Measurements from ENCODE around the gene LARGE1.

Gene LARGE1

GRCh38 chr22:33687464-33687863, 232.8 kb downstream of the LARGE1 start:
- DNase-seq (ENCODE audit: low read depth), result no peak
- in situ Hi-C loops (cut with HindIII; ENCODE audit: low sequenced_read_pairs), result no loop called here
- no peak for TF ChIP-seq CTCF (IDR thresholded peaks at IDR 0.05; ENCODE audit: low read depth, low read length, missing control alignments)

GRCh38 chr22:33684087-33684486, 236.2 kb downstream of the LARGE1 start:
- in situ Hi-C loops (cut with HindIII; ENCODE audit: low sequenced_read_pairs), result no loop called here
- no peak for TF ChIP-seq CTCF (IDR thresholded peaks at IDR 0.05; ENCODE audit: low read depth, low read length, missing control alignments)
- no peak overlapping the region for H3K4me3 ChIP-seq (ENCODE audit: low read depth, low read length)
- DNase-seq (ENCODE audit: low read depth), result no peak

More at GRCh38 chr22:33687464-33687863, 232.8 kb downstream of the LARGE1 start:
- no peak overlapping the region for H3K4me3 ChIP-seq (ENCODE audit: low read depth, low read length)

GRCh38 chr22:33682927-33683326, 237.3 kb downstream of the LARGE1 start:
- no peak overlapping the region for H3K4me3 ChIP-seq (ENCODE audit: low read depth, low read length)
- TF ChIP-seq CTCF (IDR thresholded peaks at IDR 0.05; ENCODE audit: low read depth, low read length, missing control alignments), result no peak
- in situ Hi-C loops (cut with HindIII; ENCODE audit: low sequenced_read_pairs), result no loop called here
- no peak for DNase-seq (ENCODE audit: low read depth)

GRCh38 chr22:33680632-33681031, 239.6 kb downstream of the LARGE1 start:
- no peak for DNase-seq (ENCODE audit: low read depth)
- no peak overlapping the region for H3K4me3 ChIP-seq (ENCODE audit: low read depth, low read length)
- TF ChIP-seq CTCF (IDR thresholded peaks at IDR 0.05; ENCODE audit: low read depth, low read length, missing control alignments), result no peak
- in situ Hi-C loops (cut with HindIII; ENCODE audit: low sequenced_read_pairs), result no loop called here

GRCh38 chr22:33678523-33678922, 241.8 kb downstream of the LARGE1 start:
- DNase-seq (ENCODE audit: low read depth), result no peak
- no peak for TF ChIP-seq CTCF (IDR thresholded peaks at IDR 0.05; ENCODE audit: low read depth, low read length, missing control alignments)
- in situ Hi-C loops (cut with HindIII; ENCODE audit: low sequenced_read_pairs), result no loop called here
- H3K4me3 ChIP-seq (ENCODE audit: low read depth, low read length), result no peak overlapping the region

GRCh38 chr22:33677536-33677935, 242.7 kb downstream of the LARGE1 start:
- no peak for DNase-seq (ENCODE audit: low read depth)
- in situ Hi-C loops (cut with HindIII; ENCODE audit: low sequenced_read_pairs), result no loop called here
- no peak for TF ChIP-seq CTCF (IDR thresholded peaks at IDR 0.05; ENCODE audit: low read depth, low read length, missing control alignments)
- H3K4me3 ChIP-seq (ENCODE audit: low read depth, low read length), result no peak overlapping the region

- no peak for TF ChIP-seq CTCF (IDR thresholded peaks at IDR 0.05; ENCODE audit: low read depth, low read length, missing control alignments)
- no peak for DNase-seq (ENCODE audit: low read depth)
- H3K4me3 ChIP-seq (ENCODE audit: low read depth, low read length), result no peak overlapping the region
- in situ Hi-C loops (cut with HindIII; ENCODE audit: low sequenced_read_pairs), result no loop called here
Observed at GRCh38 chr22:33674357-33674756, 245.9 kb downstream of the LARGE1 start.

Data from astrocyte of the cerebellum (primary cell).